Measurements from ENCODE around the gene RRAD. TPM values are rescaled to one million over a fixed set of nuclear protein-coding genes. Genes with fewer than 3 reads are reported as not detected.

The RRAD gene
- total and polyA plus RNA-seq, 4 donors: 0.14 to 0.61 (median 0.54) TPM

- WGBS: 83% methylated on average over 5 of the region's 5 CpGs
- no peak for DNase-seq (ENCODE audit: low spot score)
- H3K4me3 ChIP-seq (ENCODE audit: low read depth in 1 of 3, low read length in 3 of 3): no peak overlapping the region
- H3K4me1 ChIP-seq (ENCODE audit: control insufficient read depth in 4 of 4, insufficient read depth in 4 of 4, low read length in 3 of 4): no peaks in the 10 kb centered on the region
- no peak for TF ChIP-seq RXRA (IDR thresholded peaks at IDR 0.05)
- no peak for TF ChIP-seq NR2F2 (IDR thresholded peaks at IDR 0.05)
- no peak for TF ChIP-seq FOXA2 (IDR thresholded peaks at IDR 0.05)
- no peak for TF ChIP-seq REST (IDR thresholded peaks at IDR 0.05)
- TF ChIP-seq ZBTB33 (IDR thresholded peaks at IDR 0.05): no peak
- TF ChIP-seq SP1 (IDR thresholded peaks at IDR 0.05): no peak
- TF ChIP-seq YY1 (IDR thresholded peaks at IDR 0.05): no peak
- no peak for TF ChIP-seq CTCF (IDR thresholded peaks at IDR 0.05; ENCODE audit: low read depth, low read length, missing input control)
- TF ChIP-seq MAX (IDR thresholded peaks at IDR 0.05): no peak
- no peak for TF ChIP-seq EGR1 (IDR thresholded peaks at IDR 0.05; ENCODE audit: low read depth in 2 of 2)
- TF ChIP-seq FOXA1 (IDR thresholded peaks at IDR 0.05): no peak
- no peak for TF ChIP-seq ATF3 (IDR thresholded peaks at IDR 0.05)
- TF ChIP-seq JUND (IDR thresholded peaks at IDR 0.05): no peak
- no peak for TF ChIP-seq RAD21 (IDR thresholded peaks at IDR 0.05)
- no peak for TF ChIP-seq HNF4G (IDR thresholded peaks at IDR 0.05)
- TF ChIP-seq GABPA (IDR thresholded peaks at IDR 0.05 in 1 of 2, conservative IDR thresholded peaks at IDR 0.05 in 1 of 2): no peak
- H3K9ac ChIP-seq (ENCODE audit: low read depth in 1 of 2, low read length in 2 of 2): no peak overlapping the region
- no peaks in the 10 kb centered on the region for H3K27me3 ChIP-seq (ENCODE audit: control insufficient read depth in 4 of 4, insufficient read depth in 4 of 4, low read length in 3 of 4)
- no peak overlapping the region for H3K27ac ChIP-seq (ENCODE audit: low read depth in 1 of 2, low read length in 2 of 2)
- H3K36me3 ChIP-seq (ENCODE audit: control insufficient read depth in 4 of 4, insufficient read depth in 3 of 4, low read depth in 1 of 4, low read length in 3 of 4): no peaks in the 10 kb centered on the region
- no peaks in the 10 kb centered on the region for H3K9me3 ChIP-seq (ENCODE audit: control insufficient read depth in 4 of 4, low read length in 3 of 4)
Observed at GRCh38 chr16:66911112-66911511, 14.2 kb downstream of the RRAD start.

Data from liver (tissue), 9 donors.